NCI-H526 (cell line): ENCODE results near the gene RSL24D1.
A peak's percentile ranks its signal among the peaks of the same experiment; 100 is the strongest.
"Not testable (repeated sequence)": the region's sequence is repeated elsewhere in the genome, so short reads cannot be mapped to it uniquely, and the experiment has no call there.

Experiments used
- DNase-seq, 2 experiments: peaks; one replicate each; lab custom pipeline; 2025; lab: John Stamatoyannopoulos, UW

The RSL24D1 gene

DNA sequence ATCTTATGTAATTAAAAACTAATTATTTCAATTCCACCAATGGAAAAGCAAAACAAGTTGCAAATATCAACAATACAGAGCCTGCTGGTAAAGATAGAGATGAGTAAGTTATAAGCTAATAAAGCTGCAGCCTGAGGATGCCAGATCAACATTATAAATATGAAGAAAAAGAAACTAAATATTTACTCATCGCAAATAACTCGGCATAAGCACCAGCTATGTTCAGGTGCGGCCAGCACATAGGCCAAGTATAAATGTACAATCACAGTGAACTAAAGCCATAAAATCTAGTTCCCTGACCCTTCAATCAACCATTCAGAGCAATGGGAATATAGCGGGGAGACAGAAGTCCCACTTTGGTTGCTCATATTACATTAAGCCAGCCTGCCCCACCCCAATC lies 7.7 kb upstream of the RSL24D1 start:
- DNase-seq = no peak

GRCh38 chr15:55202206-55202605 lies 5.5 kb upstream of the RSL24D1 start:
- no peak for DNase-seq

DNA sequence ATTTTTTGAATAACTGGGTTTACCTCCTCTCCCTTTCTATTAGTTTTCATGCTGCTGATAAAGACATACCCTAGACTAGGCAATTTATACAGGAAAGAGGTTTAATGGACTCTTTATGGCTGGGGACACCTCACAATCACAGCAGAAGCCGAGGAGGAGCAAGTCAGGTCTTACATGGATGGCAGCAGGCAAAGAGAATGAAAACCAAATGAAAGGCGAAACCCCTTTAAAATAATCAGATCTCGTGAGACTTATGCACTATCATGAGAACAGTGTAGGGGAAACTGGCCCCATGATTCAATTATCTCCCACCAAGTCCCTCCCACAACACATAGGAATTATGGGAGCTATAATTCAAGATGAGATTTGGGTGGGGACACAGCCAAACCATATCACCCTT lies 2.0 kb upstream of the RSL24D1 start:
- no peak for DNase-seq

GRCh38 chr15:55197719-55198118 lies 978 bp upstream of the RSL24D1 start:
- no peak for DNase-seq

- DNase-seq = peak in 1 of 2 experiments; percentile 53
These were observed 593 bp upstream of the RSL24D1 start for GRCh38 chr15:55197362-55197705.

DNA sequence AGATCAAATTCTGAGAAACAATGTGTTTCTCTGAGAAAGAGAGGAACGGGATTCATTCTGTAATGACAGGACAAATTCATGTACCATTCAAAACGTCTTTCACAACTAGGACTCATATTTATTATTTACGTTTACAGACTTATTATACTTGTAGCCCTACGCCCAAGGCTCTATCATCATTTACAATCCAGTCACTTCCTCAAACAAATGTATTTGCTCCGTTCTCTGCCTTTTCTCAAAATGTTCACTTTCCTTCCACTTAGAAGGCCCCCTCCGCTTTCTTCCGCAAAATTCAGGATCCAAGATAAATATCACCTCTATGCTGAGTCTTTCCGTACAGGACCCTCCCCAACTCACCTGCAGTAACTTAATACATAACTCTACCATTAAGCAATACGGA lies 745 bp downstream of the RSL24D1 start:
- DNase-seq = no peak

DNA sequence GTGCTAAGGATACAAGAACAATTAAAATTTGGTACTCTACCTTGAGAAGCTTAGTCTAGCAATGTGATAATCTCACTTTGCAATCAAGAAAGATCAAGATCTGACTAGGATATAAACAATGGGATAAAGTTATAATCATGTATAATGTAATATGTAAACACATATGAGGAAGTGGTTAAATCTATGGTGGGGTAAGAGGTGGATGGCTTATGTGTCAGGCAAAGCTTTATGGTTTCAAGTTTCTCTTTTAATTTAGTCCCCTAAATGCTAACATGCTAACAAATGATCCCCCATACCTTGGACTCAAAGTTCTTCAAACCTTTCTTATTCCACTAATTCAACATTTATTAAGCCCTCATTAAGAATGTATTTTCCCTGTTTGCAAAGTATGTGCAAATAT lies 2.5 kb downstream of the RSL24D1 start:
- no peak for DNase-seq

DNA sequence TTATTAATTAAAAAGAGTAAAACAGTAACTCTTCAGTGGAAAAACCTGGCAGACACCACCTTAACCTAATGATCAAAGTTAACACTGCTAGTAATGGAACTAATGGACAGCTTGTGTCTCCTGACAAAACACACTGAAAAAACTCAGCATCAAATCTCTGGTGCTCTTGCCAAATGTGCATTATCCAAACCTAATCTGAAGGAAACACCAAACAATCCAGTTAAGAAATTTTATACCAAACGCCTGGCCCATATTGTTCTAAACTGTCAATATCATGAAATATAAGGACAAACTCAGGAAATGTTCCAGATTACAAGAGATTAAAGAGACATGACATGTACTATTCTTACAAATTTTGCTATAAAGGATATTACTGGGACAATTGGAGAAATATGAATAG lies 10.4 kb downstream of the RSL24D1 start:
- DNase-seq = no peak

- no peak for DNase-seq
These were observed 13.1 kb downstream of the RSL24D1 start for GRCh38 chr15:55183679-55184078.

DNA sequence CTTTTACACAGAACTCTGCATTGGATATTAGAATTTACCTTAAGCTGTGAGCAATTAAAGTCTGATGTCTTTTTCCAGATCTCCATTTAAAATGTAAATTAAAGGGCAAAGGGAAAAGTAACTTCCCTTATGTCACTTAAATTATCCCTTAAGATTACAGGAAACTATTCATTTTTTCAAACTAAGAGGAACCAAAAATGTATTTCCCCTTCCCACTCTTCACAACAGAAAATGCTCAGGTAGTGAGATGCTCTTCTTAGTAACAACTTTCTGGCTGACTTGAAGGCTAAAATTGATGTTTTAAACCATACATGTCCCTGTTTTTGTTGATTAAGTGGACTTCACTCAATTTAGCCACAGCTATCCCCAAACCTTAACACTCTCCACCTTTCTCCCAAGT lies 17.6 kb downstream of the RSL24D1 start:
- no peak for DNase-seq

DNA sequence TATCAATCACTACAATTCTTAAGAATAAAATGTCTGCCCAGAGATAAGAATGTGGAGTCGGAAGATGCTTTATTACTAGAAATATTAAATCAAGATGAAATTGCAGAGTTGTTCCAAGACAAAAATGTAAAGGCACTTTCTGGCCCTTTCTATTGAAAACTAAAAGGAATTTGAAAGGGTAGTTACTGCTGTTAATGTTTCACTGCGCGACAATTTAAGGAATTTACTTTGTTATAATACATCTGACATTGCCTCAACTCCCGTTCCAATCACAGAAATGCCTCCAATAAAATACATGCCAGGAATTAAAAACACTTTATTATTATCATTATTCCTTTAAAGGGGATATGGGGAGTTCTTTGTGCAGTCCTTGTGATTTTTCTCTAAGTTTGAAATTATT lies 26.4 kb downstream of the RSL24D1 start:
- no peak for DNase-seq

GRCh38 chr15:55168350-55168974 lies 28.3 kb downstream of the RSL24D1 start:
- peak; percentile 51 to 81 for DNase-seq

DNA sequence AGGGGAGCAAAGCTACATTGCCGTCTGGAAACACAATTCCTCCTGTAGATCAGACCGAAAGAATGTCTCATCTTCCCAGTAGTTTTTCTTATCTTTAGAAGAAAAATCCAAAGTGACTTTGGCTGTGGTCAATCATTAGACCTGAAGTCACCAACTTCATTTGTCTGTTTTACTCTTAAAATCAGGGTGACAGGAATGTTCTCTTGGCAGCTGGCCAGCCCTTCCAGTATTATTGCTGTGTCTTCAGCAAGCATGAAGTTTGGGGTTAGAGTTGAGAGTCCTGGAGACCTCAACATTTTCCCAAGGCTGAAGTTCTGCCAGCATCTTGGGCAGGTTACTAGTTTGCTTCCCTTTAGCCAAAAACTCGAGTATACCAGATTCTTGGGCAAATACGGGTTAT lies 32.5 kb downstream of the RSL24D1 start:
- DNase-seq = no peak

DNA sequence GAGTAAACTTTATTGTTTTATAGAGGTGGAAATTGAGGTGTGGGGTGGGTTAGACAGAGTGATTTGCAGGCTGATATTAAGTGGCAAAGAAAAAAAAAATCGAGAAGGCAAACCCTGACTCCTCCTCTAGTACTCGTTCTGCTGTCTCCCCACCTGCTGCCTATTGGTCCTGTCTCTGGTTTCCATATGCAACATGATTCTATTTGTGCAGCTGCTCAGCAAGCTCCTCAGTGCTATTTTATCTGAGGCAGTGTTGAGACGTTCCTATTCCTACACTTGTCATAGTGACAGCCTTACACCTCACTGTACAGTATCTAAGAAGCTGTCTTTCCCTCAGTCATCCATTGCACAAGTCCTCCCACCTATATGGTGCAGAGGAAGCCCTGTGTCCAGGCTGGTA lies 45.1 kb downstream of the RSL24D1 start:
- DNase-seq = peak in 1 of 2 experiments; percentile 9

DNA sequence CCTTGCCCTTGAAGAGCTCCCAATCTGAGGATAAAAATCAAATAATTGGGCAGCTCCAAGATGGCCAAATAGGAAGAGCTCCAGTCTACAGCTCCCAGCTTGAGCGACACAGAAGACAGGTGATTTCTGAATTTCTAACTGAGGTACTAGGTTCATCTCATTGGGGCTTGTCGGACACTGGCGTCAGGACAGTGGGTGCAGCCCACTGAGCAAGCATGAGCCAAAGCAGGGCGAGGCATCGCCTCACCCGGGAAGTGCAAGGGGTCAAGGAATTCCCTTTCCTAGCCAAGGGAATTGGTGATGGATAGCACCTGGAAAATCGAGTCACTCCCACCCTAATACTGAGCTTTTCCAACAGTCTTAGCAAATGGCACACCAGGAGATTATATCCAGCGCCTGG lies 53.6 kb downstream of the RSL24D1 start:
- DNase-seq = not testable (repeated sequence)

GRCh38 chr15:55133972-55134371 lies 62.8 kb downstream of the RSL24D1 start:
- DNase-seq = no peak

GRCh38 chr15:55132672-55133071 lies 64.1 kb downstream of the RSL24D1 start:
- DNase-seq = no peak
